Stimulated activated CD8-positive, alpha-beta memory T cell treated with anti-CD3 and anti-CD28 coated beads, Interleukin-4, amount 100 ng/mL, for 24 hours (primary cell): ENCODE data around the gene TREX2.

Source experiments
- DNase-seq: peaks from one replicate; pipeline ENCODE4 v3.0.0-alpha.2; 2020; ENCODE audit warnings: low read depth

Gene TREX2

DNA sequence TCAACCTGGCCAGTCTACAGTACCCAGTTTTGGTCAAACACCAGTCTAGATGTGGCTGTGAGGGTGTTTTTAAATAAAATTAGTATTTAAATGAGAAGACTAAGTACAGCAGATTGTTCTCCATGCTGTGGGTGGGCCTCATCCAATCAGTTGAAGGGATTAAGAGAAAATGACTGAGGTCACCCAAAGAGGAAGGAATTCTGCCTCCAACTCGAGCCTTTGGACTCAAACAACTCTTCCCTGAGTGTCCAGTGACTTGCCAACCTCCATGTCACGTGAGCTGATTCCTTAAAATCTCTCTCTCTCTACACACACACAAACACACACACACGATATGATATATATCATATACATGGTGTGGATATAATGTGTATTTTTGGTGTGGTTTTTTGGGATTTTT lies 10.0 kb downstream of the TREX2 start:
- DNase-seq: no peak

DNA sequence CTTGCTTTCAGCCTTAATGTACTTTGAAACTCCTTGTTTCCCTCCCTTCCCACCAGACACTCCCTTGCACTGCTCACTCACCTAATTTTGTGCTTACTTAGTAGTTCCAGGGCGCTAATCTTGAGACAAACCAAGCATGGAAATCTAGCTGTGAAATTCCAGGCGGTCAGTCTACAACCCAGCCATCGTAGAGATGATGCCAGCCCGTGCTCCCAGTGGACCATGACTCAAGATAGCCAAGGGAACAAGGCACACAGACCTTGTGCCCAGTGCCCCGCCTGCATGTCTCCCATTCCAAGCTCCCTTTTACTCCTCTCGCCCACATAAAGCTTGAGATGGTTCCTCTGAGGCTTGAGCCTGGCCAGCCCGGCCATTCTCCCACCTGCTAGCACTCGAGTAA lies 11.1 kb downstream of the TREX2 start:
- DNase-seq: no peak

DNA sequence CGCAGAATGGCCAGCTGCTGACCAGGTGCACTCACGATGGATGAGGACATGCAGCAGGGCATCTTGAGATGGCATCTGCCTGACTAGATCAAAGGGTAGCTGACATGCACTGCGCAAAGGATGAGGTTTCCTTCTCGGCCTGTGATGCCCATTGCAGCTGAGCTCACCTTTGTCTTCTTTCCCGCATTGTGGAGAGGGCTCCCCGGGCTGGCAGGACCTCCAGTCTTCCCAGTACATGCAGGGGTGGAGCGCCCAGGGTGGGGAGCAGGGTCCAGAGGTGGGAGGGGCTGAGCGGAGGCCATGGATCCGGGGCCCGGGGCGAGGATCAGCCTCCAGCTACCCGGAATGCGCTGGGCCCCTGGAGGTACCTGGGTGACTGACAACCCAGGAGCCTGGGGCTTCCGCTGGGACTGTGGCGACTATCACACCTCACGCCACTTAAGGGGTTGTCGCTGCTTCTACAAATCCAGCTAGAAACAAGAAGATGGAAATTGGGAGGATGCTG lies 12.0 kb downstream of the TREX2 start:
- no peak for DNase-seq

DNA sequence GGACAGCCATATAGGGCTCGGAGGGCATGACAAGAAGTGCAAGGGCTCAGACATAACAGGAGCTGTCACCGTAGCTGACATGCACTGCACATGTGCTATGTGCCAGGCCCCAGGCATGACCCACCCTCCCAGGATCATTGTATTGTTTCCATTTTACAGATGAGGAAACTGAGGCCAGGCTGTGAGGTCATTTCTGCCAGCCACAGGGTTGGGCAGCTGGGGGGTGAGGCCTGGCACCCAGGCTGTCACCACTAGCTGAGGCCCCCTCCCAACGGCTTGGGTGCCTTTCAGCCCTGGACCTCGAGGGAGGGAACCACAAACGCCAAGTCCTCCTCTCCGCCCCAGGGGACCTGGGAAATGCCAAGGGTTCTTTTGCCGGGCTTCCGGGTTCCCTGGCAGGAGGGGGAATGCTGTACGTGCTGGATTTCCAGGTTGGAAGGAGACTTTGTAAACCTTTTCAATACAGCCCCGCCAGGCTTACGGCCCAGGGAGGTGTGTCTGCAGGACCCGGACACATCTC lies 12.6 kb downstream of the TREX2 start:
- DNase-seq: no peak

DNA sequence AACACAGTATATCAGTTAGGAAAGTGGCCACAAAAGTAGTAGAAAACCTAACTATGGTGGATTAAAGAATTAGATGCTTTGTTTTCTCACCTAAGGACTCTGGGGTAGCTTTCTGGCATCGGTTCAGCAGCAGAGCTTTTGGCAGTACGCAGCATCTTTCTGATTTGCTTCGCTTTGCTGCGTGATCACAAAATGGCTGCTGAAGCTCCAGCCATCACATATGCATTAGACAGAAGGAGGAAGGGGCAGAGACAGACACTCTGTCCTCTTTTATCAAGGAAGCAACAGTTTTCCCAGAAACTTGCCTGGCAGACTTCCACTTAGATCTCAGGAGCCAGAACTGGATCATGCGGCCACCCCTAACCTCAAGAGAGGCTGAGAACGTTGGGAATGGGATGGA lies 15.1 kb downstream of the TREX2 start:
- no peak for DNase-seq

DNA sequence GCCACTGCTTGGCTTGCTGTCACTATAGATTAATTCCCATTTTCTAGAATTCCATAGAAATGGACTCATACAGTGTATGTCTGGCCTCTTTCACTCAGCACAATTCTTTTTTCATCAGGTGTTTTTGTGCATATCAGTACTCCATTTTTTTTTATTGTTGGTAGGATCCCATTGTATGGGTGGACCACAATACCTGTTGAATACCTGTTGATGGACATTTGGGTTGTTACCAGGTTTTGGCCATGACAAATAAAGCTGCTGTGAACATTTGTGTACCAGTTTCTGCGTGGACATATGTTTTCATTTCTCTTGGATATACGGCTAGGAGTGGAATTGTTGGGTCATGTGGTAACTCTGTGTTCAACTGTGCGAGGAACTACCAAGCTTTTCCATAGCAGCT lies 19.7 kb downstream of the TREX2 start:
- DNase-seq: no peak

DNA sequence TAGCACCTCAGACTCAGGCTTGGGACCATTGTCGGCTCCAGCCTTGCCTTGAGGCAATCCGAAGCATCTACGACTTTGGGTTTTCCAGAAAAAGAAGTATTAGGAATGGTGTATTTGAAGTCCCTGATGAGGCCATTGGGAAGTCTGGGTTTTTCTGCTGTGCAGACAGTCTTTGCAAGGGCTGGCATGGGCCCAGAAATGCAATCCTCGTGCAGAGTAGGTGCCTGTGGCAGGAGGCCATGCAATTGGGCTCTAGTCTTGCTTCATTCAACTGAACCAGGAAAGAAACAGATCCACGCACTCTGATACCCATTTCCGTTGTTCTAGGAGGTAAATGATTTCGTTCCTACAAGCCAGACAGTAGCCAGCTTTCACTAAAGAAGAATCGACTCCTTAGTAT lies 22.2 kb downstream of the TREX2 start:
- DNase-seq: no peak

DNA sequence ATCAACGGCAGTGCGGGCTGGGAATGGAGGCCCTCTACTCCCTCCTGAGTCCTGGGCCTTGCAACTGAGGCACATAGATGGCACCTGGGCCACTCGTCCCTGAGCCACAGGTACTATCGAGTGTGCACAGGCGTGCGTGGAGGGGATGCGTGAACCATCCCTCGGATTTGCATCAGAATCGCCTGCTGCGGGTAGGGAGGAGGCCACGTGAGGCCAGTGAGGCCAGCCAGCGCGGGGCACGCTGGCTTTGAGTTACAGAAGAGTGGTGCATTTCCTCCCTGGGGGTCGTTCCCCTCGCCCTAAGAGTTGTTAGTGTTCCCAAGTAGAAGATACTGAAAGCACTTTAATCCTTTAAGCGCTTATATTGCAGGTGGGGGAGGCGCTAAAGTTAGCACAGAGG lies 24.0 kb downstream of the TREX2 start:
- DNase-seq: no peak

DNA sequence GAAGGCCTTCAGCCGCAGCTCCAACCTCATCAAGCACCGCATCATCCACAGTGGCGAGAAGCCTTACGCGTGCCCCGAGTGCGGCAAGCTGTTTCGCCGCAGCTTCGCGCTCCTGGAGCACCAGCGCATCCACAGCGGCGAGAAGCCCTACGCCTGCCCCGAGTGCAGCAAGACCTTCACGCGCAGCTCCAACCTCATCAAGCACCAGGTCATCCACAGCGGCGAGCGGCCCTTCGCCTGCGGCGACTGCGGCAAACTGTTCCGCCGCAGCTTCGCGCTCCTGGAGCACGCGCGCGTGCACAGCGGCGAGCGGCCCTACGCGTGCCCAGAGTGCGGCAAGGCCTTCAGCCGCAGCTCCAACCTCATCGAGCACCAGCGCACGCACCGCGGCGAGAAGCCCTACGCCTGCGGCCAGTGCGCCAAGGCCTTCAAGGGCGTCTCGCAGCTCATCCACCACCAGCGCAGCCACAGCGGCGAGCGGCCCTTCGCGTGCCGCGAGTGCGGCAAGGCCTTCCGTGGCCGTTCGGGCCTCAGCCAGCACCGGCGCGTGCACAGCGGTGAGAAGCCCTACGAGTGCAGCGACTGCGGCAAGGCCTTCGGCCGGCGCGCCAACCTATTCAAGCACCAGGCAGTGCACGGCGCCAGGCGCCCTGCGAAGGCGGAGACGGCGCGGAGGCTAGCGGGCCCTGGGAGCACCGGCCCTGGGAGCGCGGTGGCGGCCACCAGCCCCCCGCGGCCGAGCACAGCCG lies 24.8 kb downstream of the TREX2 start:
- DNase-seq: no peak

DNA sequence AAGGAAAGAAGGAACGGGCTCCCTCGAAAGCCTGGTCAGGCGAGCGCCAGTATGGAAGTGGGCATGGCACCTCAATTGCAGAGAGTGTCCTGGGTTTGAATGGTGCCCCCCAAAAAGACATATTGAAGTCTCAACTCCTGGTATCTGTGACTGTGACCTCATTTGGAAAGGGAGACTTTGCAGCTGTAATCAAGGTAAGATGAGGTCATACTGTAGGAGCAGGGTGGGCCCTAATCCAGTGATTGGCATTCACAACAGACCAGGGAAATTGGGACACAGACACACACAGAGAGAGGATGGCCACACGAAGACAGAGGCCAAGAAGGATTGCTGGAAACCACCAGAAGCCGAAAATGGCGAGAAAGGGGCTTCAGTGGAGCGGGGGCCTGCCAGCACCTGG lies 28.2 kb downstream of the TREX2 start:
- no peak for DNase-seq

DNA sequence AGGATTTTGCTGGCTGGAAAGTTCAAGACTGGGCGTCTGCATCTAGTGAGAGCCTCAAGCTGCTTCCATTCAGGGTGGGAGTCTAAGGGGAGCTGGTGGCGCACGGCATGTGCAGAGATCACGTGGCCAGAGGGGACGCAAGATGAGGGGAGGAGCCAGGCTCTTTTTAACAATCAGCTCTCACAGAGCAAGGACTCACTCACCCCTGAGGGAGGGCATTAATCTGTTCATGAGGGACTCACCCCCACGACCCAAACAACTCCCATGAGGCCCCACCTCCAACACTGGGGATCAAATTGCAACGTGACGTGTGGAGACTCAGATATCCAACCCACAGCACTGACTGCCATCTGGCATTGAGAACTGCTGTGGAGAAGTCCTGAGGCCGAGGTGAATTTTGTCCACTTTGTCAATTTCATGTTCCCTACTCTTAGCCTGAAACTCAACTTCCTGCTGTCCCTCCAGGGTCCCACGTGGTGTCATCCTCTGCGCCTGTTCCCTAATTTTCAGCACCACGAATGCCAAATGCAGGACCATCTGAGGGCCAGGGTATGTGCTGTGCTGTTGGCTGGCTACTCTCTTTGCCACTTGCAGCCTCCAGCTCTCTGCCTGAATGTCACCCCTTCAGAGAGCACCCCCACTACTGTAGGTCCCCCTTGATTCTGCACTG lies 28.9 kb downstream of the TREX2 start:
- DNase-seq: no peak

DNA sequence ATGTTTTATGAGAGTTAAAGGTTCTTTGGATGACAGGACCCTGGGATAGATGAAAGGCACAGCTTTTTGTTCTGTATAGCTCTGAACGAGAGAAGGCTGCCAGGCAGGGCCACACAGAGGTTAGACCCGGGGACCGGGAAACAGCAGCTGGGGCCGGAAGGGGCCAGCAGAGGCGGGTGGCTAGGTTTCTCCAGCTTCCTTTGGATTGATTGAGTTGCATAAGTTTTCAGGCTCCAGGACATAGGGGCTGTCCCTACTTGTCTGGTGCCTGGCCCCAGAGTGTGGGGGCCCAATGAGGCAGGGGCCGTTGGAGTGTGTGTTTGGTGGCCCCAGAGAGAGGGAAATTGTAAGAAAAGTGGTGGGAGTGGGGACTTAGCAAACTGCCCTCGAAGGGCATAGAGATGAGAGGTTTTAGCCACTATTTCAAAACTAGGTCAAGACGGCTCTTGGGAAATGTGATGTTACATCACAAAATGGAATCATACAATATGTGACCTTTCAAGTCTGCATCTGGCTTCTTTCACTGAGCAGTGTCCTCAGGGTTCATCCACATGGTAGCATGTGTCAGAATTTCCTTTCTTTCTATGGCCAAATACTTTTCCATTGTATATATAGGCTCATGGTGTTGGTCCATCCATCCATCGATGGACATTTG lies 30.9 kb downstream of the TREX2 start:
- DNase-seq: no peak

DNA sequence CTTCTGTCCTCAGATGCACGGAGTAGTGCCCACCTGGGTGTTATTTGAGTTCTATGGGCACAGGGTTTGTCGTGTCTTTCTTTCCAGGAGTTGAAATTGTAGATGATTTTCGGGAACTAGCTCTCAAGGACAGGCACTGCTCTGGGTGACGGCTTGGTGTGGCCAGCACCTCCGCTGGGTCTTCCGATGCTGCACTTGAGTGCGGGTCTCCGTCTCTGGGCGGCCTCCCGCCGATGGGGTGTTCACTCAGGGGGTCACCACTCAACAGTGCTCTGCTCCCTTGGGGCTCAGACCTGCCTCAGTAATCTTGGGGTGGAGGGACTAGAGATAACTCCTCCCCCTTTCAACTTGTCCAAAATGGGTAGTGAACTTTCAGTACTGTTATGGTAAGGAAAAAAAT lies 32.1 kb downstream of the TREX2 start:
- DNase-seq: no peak

DNA sequence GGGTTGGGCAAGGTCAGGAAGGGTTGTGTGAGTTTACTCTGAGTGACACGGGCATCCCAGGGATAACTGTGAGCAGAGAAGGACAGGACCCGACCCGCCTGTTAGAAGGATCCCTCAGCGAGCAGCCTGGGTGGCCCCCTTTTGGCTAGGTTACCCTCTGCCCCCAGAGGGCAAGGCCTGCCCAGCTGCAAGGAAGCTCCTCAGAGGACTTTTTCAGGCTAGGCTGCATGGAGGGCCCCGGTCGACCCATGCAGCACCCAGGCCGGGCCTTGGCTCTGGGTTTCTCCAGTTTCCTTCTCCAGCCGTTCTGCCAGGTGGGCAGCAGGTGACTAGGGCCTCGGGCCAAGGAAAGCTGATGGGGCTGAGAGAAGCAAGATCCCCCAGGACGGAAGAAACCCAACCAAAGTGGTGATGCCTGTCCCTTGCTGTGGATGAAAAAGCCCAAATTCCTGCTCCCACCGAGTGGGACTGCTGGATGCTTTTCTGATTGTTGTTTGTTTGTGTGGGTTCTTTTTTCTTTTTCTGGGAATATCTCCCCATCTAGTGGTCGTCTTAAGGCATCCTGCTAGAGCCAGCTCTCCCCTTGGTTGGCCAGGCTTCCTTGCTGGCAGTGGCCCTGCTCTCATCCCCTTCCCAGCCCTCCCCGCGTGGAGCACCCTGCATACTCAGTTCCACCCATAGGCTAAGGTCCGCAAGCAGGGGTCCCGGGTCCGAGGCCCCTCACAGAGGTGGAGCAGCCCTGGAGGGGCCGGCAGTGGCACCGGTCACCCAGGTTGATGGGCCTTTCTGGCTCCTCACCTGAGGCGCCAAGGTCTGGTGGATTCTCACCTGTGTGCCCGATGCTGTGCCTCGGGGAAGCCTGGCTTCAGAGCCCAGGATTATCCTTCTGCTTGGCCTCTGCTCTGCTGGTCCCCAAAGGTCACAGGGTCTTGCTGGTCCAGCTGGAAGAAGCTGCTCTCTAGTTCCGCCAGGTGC lies 32.8 kb downstream of the TREX2 start:
- DNase-seq: no peak

DNA sequence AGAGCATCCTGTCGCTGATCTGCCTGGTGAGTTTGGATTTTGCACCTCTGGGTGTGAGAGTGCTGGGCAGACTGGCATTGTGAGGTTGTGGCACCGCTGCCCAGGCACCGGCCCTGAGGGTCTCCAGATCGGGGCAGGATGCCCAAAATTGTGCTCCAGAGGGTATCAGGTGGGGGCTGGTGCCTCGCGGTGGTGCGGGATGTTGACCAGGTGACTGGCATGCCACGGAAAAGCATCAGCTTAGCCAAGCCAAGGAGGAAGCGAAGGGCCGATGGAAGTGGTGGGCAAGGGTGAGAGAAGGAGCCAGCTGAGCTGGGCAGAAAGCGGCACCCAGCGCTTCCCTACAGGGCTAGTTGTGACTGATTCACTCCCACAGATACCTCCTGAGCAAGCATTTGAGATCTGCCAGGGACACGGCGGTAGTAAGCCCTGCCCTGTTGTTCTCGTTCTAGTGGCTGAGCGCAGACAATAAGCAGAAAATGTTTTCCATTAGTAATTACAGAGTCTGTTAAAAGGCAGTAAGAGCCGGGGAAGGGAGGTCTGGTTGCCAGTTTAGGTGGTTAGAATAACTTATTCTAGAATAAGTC lies 33.8 kb downstream of the TREX2 start:
- DNase-seq: no peak

DNA sequence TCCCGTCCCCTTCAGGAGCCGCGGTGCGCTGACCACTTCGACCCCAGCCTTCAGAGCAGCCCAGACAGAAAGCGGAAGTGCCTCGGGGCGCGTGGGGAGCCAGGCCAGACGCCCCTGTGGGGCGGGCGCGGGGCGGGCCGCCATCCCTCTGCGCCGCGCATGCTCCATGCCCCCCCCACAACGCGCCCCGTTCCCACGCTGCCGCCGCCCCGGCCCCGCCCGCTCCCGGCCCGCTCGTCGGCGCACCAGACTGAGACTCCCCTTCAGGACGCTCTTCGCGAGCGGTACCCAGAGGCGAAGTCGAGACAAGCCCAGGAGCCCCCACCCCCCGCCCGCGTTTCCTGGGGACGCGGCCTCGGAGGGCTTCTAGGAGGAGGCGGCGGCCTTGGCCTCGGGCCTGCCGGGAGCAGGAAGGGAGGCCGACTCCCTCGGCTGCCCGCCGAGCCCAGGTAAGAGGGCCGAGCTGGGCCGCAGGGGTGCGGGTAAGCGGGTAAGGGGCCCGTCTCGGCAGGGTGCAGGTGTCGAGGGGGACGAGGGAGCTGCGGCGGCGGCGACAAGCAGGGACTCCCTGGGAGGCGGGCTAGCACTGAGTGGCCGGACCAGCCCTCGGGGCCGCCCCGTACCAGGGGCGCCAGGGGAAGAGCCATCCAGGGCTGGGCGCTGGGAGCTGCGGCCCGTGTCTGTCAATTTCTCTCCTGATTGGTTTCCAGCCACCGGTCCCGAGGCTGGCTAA lies 34.4 kb downstream of the TREX2 start, which contains the start of gene ZFP92:
Gene ZFP92 (plus strand): TSS at position 218 of the 733 bp plus-strand sequence. CDS start 6,851 bp downstream, outside the sequence.
- DNase-seq: peak; percentile 31

DNA sequence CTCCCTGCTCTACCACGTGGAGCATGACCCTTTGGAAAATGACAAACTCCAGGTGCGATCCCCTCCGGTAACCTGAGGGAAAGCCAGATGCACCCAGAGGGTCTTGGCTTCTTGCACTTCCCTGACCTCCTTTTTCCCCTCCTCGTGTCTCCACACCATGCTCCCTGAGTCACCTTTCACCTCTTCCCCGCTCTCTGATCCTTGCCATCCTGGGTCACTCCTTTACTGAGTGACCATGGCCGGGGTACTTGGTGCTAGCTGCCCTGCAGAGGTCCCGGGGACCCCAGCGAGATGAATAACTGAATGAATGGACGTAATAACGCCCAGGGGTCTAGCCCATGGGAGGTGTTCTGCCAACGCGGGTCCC lies 35.0 kb downstream of the TREX2 start:
- no peak for DNase-seq

DNA sequence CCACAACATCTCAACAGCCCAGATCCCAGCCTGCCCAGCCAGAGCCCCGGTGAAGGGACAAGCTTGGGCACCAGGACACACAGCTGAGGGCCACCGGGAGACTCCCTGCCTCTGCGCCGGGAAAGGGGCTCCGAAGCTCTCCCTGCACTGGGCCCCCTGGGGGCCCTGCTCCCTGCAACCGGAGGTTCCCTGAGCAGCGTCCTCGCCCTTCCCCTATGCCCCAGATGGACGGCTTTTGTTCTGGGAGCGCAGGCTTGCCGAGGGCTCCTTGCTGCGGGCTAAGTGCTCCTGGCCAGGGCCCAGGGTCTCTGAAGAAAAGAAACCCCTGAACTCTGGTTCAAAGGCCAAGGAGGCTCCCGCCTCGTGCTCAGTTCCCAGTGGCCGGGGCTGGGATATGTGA lies 35.5 kb downstream of the TREX2 start:
- DNase-seq: no peak

DNA sequence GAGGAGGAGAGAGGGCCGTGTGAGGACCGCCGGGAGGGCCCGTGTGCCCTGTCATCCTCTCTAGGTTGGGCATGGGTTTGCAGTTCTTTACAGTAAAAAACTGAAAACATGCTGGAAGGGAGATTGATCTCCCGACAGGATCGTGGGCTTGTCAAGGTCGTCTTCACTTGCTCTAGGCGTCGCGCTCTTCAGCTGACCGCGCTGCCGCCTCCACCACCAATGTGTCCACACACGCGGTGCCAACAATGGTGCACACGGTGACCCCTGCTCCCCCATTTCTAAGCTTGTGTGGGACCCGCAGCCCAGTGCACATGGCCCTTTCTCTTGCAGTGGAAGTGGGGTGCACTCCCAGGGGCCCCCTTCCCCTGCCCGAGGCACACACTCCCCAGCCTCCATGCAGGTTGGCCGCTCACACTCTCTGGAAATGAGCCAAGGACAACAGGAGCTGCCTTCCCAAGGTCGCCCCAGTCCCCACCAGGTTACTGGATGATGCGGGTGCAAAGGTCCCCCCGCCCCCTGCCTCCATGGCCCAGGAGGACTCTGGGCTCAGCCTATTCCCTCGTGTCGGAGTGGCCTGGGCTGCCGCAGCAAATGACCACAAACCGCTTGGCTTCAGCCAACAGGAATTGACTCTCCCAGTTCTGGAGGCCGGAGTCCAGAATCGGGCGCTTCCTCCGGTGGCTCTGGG lies 36.3 kb downstream of the TREX2 start:
- no peak for DNase-seq

DNA sequence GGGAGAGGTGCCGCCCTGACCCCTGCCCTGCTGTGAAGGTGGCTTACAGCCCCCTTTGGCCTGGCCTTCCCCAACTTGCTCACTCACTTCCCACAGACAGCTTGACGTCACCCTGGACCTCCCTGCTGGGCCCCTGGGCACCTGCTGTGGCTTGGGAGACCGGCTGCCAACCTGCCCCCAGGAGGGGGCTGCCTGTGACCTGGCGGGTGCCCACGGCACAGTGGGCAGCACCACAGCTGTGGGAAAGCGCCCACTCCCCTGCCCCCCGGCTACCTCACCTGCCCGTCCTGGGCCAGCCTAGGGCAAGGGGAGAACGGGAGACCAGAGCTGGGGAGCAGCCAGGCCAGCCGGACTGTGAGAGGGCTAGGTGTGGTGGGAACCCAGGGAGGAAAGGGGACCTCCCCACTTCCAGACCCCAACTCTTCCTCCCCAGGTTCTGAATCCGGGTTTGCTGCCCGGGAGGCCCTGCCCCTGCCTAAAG lies 36.9 kb downstream of the TREX2 start:
- DNase-seq: no peak
